C4-2B (cell line): ENCODE results near the gene CCDC54.

Experiments
- H3K27ac ChIP-seq: fragments of 450-650 bp; 2 replicates; pipeline ENCODE4 v1.5.1; 2017
- CTCF ChIP-seq: fragments of 450-650 bp; conservative IDR thresholded peaks from 2 replicates; pipeline ENCODE4 v1.5.1; 2017; ENCODE audit warnings: mild to moderate bottlenecking
- ZFX ChIP-seq: fragments of 450-650 bp; IDR thresholded peaks from 2 replicates; pipeline ENCODE4 v1.6.1; 2017

CCDC54 gene

GRCh38 chr3:107392549-107393165, 15.4 kb downstream of the CCDC54 start:
- TF ChIP-seq CTCF (no peak), ZFX (no peak)

GRCh38 chr3:107394502-107394901, 17.3 kb downstream of the CCDC54 start:
- no peak for TF ChIP-seq CTCF
- TF ChIP-seq ZFX = no peak
- H3K27ac ChIP-seq = no peak overlapping the region

More at GRCh38 chr3:107392549-107393165, 15.4 kb downstream of the CCDC54 start:
- no peak overlapping the region for H3K27ac ChIP-seq

- H3K27ac ChIP-seq = no peak overlapping the region
- TF ChIP-seq ZFX (no peak), CTCF (no peak)
Measured at GRCh38 chr3:107395066-107395465, 17.8 kb downstream of the CCDC54 start.

GRCh38 chr3:107401301-107401700, 24.1 kb downstream of the CCDC54 start:
- TF ChIP-seq CTCF (no peak), ZFX (no peak)
- H3K27ac ChIP-seq = no peak overlapping the region

- TF ChIP-seq ZFX (no peak), CTCF (no peak)
Measured at GRCh38 chr3:107402214-107402613, 25.0 kb downstream of the CCDC54 start.

GRCh38 chr3:107404727-107405469, 27.7 kb downstream of the CCDC54 start:
- TF ChIP-seq CTCF (no peak), ZFX (no peak)
- no peak overlapping the region for H3K27ac ChIP-seq

More at GRCh38 chr3:107402214-107402613, 25.0 kb downstream of the CCDC54 start:
- H3K27ac ChIP-seq = no peak overlapping the region

GRCh38 chr3:107407355-107407754, 30.1 kb downstream of the CCDC54 start:
- no peak for TF ChIP-seq CTCF
- no peak for TF ChIP-seq ZFX
- no peak overlapping the region for H3K27ac ChIP-seq
